22Rv1 (cell line): ENCODE measurements around the gene ELOVL2.

ENCODE experiments used
- H3K27ac ChIP-seq: fragments of 450-650 bp; 2 replicates; pipeline ENCODE4 v1.5.1; 2017
- ZFX ChIP-seq: fragments of 450-650 bp; IDR thresholded peaks from 2 replicates; pipeline ENCODE4 v1.6.1; 2017; ENCODE audit warnings: antibody characterized with exemption, borderline replicate concordance
- TF ChIP-seq, protein P1 (sequence below): fragments of 450-650 bp; IDR thresholded peaks from 2 replicates; pipeline ENCODE4 v1.5.1; 2017; ENCODE audit warnings: mild to moderate bottlenecking

The ELOVL2 gene

DNA sequence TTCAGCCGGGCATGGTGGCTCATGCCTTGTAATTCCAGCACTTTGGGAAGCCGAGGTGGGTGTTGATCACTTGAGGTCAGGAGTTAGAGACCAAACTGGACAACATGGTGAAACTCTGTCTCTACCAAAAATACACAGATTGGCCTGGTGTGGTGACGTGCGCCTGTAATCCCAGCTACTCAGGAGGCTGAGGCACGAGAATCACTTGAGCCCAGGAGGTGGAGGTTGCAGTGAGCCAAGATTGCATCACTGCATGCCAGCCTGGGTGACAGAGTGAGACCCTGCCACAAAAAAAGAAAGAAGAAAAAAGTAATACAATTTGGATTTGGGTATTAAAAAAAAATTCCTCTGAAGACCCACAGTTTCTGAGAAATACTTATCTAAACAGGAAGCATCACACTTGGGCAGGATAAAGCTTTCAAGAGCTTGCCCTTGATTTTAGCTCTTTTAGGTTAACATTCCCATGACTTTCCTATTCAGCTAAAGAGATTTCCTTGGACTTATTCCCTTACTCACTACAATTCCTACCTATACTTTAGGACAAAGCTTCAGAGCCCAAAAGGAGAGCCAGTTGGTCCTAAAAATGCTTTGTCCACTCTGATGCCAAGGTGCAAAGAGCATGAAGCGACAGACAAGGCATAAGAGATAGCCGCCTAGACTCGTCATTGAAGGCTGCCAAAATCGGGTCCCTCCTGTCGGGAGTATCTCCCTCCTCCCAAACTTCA is 1.9 kb downstream of the ELOVL2 start:
- H3K27ac ChIP-seq = no peak overlapping the region
- TF ChIP-seq ZFX = no peak

GRCh38 chr6:11040134-11040533 is 4.0 kb downstream of the ELOVL2 start:
- H3K27ac ChIP-seq = no peak overlapping the region
- no peak for TF ChIP-seq ZFX
- TF ChIP-seq, protein P1, sequence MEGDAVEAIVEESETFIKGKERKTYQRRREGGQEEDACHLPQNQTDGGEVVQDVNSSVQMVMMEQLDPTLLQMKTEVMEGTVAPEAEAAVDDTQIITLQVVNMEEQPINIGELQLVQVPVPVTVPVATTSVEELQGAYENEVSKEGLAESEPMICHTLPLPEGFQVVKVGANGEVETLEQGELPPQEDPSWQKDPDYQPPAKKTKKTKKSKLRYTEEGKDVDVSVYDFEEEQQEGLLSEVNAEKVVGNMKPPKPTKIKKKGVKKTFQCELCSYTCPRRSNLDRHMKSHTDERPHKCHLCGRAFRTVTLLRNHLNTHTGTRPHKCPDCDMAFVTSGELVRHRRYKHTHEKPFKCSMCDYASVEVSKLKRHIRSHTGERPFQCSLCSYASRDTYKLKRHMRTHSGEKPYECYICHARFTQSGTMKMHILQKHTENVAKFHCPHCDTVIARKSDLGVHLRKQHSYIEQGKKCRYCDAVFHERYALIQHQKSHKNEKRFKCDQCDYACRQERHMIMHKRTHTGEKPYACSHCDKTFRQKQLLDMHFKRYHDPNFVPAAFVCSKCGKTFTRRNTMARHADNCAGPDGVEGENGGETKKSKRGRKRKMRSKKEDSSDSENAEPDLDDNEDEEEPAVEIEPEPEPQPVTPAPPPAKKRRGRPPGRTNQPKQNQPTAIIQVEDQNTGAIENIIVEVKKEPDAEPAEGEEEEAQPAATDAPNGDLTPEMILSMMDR = no peak

DNA sequence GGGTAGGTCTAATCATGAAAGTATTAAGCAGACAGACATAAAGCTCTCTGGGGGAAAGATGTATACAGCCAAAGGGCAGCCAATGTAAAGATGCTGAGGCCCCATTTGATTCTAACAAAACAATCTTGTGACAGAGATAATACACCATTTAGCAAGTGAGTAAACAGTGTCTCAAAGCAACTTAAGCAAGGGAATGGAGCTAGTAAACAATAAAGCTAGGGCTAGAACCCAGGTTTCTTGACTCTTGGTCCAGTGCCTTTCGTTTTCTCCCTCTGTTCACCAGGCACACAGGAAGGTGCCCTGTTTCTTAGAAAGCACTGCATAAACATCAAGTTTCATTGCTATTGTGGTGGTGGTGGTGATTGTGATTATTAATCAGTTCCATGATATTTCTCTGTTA is 5.1 kb downstream of the ELOVL2 start:
- TF ChIP-seq ZFX = no peak
- TF ChIP-seq, protein P1 = no peak

DNA sequence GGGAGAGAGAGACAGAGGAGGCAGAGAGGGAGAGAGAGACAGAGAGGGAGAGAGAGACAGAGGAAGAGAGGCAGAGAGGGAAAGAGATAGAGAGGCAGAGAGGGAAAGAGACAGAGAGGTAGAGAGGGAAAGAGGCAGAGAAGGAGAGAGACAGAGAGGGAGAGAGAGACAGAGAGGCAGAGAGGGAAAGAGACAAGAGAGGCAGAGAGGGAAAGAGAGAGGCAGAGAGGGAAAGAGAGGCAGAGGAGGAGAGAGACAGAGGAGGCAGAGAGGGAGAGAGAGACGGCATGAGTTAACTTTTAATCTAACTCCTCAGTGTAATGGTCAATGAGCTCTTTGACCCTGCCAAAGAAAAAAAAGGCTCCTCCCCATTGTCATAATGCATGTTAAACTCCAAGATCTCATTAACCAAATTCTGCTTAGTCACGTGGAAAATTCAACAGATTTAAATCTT is 7.1 kb downstream of the ELOVL2 start:
- TF ChIP-seq, protein P1 = no peak
- no peak for TF ChIP-seq ZFX
- H3K27ac ChIP-seq = no peak overlapping the region

More for the DNA sequence above, 5.1 kb downstream of the ELOVL2 start:
- H3K27ac ChIP-seq = no peak overlapping the region

- H3K27ac ChIP-seq = no peak overlapping the region
- no peak for TF ChIP-seq ZFX
- TF ChIP-seq, protein P1 = no peak
Measured at GRCh38 chr6:11036351-11036740, 7.8 kb downstream of the ELOVL2 start.

DNA sequence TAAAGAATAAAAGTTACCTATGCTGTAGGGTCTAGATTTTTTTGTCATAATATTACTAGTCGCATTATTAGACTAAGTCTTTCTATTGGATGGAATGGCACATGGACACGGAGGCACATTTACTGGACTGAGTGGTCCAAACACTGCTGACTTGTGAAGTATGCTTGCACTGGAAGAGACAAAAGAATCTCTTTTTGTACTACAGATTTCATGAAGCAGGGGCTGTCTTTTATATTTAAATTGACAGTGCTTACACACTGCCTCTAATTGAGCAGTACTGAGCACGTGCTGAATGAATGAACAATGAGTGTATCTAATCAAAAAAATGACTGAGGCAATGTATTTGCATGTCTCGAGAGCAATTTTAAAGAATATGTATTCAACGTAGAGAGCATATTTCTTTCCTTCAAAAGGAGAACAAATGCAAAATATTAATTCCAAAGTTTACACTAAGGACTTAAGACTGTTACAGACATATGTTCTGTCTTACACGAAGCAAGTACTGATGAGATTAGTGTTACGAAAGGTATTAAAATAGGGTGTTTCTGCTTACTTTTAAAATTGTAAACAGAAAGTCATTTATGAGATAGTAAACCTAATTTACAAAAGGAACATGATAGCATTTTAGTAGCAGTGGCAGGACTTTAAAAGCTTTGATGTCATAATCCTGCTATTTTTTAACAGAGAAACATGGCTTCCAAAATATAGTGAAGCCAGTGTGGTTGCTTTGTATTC is 8.3 kb downstream of the ELOVL2 start:
- no peak for TF ChIP-seq ZFX
- TF ChIP-seq, protein P1 = no peak
- no peak overlapping the region for H3K27ac ChIP-seq

GRCh38 chr6:11033825-11034224 is 10.3 kb downstream of the ELOVL2 start:
- TF ChIP-seq, protein P1 = no peak
- TF ChIP-seq ZFX = no peak
- no peak overlapping the region for H3K27ac ChIP-seq
